Activated naive CD4-positive, alpha-beta T cell treated with anti-CD3 and anti-CD28 coated beads, Interleukin-2, amount 50 U/mL, for 72 hours (primary cell): ENCODE data around the gene CAMK1D. TPM values are rescaled to one million over a fixed set of nuclear protein-coding genes. Genes with fewer than 3 reads are reported as not detected.

ENCODE experiments used
- ATAC-seq, 2 donors: fragments of 150-1000 bp; cut with Tn5 transposase; 2 replicates each; pipeline ENCODE4 v1.10.0; 2021; ENCODE audit warnings: mild to moderate bottlenecking in 2 of 2, moderate library complexity in 2 of 2
- DNase-seq, 2 donors: peaks; one replicate each; pipeline ENCODE4 v3.0.0; 2021 to 2022; ENCODE audit warnings: low spot score in 2 of 2
- H3K27ac Mint-ChIP-seq, 2 donors: one replicate each; pipeline ENCODE4 v1.8.0; 2022; ENCODE audit warnings: mild to moderate bottlenecking in 2 of 2, mixed read lengths in 2 of 2
- H3K36me3 Mint-ChIP-seq, 2 donors: one replicate each; pipeline ENCODE4 v1.8.0; 2022; ENCODE audit warnings: mixed read lengths in 2 of 2
- H3K9me3 Mint-ChIP-seq, 2 donors: one replicate each; pipeline ENCODE4 v1.8.0; 2022; ENCODE audit warnings: mixed read lengths in 2 of 2
- total RNA-seq, 2 donors: library from RNA; stranded (reverse); gene quantifications; one replicate each; pipeline ENCODE4 v1.2.3, GENCODE V29; 2022

The CAMK1D gene
- total RNA-seq, 2 donors from 2014 or later, result 1.1 to 13.0 TPM

DNA sequence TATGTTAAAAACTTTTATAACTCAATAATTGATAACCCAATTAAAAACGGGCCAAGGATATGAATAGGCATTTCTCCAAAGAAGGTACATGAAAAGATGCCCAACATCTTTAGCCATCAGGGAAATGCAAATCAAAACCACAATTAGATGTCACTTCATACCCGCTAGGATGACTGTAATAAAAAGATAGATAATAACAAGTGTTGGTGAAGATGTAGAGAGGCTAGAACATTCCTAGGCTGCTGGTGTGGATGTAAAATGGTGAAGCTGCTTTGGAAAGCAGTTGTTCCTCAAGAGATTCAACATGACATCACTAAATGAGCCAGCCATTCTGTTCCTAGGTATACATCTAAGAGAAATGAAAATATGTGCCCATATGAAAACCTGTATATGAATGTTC lies 35.6 kb downstream of the CAMK1D start:
- Mint-ChIP-seq H3K9me3 (peaks cover 0 to 18% of the 10 kb centered on the region in 2 donors), H3K36me3 (peaks cover 4 to 19% of the 10 kb centered on the region in 2 donors), H3K27ac (no peak overlapping the region)
- DNase-seq (no peak), ATAC-seq (no peak)

DNA sequence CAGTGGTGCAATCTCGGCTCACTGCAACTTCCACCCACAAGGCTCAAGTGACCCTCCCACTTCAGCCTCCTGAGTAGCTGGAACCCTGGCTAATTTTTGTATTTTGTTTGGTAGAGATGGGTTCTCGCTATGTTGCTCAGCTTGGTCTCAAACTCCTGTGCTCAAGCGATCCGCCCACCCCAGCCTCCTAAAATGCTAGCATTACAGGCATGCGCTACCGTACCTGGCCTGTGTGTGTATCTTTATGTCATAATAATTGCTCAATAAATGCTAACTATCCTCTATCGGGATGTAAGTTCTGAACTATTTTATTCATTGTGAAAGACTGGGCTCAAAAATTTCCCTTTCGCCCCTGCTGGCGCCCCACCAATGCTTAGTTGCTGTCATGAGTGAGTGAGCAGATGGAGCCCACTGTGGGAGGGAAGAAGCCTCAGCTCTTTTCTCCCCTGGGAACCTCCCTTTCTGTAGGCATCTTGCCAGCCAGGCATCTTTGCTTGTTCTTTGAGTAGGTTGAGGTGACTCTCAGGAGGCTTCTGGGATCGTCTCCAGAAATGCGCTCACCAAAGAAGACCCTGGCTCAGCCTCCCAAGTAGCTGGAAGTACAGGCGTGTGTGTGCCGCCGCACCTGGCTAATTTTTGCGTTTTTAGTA lies 38.3 kb downstream of the CAMK1D start:
- peaks cover 4 to 19% of the 10 kb centered on the region in 2 donors for H3K36me3 Mint-ChIP-seq
- peak overlapping the region in 1 of 2 donors; percentile 36 for H3K27ac Mint-ChIP-seq
- H3K9me3 Mint-ChIP-seq, result peaks cover 0 to 18% of the 10 kb centered on the region in 2 donors
- DNase-seq (no peak), ATAC-seq (no peak)

GRCh38 chr10:12388671-12389070 lies 39.3 kb downstream of the CAMK1D start:
- no peak for ATAC-seq
- DNase-seq, result no peak
- Mint-ChIP-seq H3K36me3 (peaks cover 4 to 13% of the 10 kb centered on the region in 2 donors), H3K9me3 (peaks cover 0 to 15% of the 10 kb centered on the region in 2 donors), H3K27ac (no peak overlapping the region)

DNA sequence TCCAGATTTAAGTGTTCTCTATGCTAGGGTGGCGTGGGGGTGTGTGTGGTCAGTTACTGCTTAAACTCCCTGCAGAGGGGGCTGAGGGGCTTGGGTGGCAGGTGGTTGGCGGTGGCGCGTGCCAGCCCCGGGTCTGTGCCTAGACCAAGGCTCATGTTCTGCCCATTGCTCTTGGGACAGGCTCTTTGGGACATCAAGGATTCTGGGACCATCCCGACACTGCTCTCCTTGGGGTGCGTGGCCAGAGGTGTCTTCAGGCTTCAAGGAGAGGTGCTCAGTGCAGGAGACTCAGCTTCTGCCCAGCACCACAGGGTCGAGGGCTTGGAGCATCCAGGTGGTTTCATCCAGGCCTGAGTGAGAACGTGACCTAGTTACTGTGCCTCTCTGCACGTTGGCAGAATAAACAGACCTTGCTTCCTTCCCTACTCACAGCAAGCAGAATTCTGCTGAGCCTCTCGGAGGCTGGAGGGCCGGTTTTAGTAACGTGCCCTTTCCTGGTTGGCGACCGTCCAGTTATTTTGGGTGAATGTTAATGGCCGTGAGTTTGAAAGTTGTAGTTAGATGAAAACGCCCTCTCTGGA lies 39.9 kb downstream of the CAMK1D start:
- DNase-seq (no peak), ATAC-seq (no peak)
- H3K36me3 Mint-ChIP-seq, result peaks cover 4 to 11% of the 10 kb centered on the region in 2 donors
- peaks cover 0 to 10% of the 10 kb centered on the region in 2 donors for H3K9me3 Mint-ChIP-seq
- no peak overlapping the region for H3K27ac Mint-ChIP-seq

- H3K36me3 Mint-ChIP-seq, result no peaks in the 10 kb centered on the region
Measured at GRCh38 chr10:12390733-12391132, 41.4 kb downstream of the CAMK1D start.

GRCh38 chr10:12391206-12391605 lies 41.9 kb downstream of the CAMK1D start:
- Mint-ChIP-seq H3K27ac (no peak overlapping the region), H3K9me3 (no peaks in the 10 kb centered on the region), H3K36me3 (peaks cover 0 to 2% of the 10 kb centered on the region in 2 donors)
- DNase-seq, result no peak
- no peak for ATAC-seq

More at GRCh38 chr10:12390733-12391132, 41.4 kb downstream of the CAMK1D start:
- DNase-seq (no peak), ATAC-seq (no peak)
- Mint-ChIP-seq H3K27ac (no peak overlapping the region), H3K9me3 (no peaks in the 10 kb centered on the region)

GRCh38 chr10:12393831-12394230 lies 44.5 kb downstream of the CAMK1D start:
- Mint-ChIP-seq H3K27ac (peak overlapping the region in 1 of 2 donors; percentile 14), H3K36me3 (peaks cover 0 to 5% of the 10 kb centered on the region in 2 donors), H3K9me3 (no peaks in the 10 kb centered on the region)
- DNase-seq (no peak), ATAC-seq (no peak)

DNA sequence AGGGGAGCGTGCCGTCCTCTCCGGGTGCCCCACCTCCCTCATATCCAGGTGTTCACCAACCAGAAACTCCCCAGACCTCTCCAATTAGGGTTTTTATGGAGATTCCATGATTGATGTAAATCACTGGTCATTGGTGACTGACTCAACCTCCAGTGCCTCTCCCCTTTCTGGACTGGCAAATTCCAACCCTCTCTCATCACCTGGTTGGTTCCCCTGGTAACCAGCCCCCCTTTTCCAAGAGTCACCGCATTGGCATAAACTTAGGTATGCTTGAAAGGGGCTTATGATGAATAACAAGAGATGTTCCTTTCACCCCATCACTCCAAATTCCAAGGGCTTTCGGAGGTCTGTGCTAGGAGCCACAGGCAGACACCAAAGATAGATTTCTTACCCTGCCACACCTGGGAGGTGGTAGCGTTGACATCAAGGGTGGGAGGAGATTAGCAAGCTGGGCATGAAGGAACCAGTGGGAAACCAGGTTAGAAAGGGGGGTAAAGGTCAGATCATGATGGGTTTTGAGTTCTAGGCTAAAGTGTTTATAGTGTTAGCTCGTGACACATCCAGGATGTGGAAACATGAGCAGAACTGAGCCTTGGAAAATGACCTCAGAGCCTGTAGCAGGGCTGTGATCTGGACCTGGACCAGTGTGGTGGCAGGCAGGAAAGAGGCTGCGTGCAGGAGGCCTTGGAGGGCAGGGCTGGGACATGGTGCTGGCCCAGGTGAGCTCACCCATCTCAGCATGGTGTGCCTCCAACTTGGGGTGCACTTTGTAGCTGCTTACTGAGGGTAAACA lies 45.1 kb downstream of the CAMK1D start:
- Mint-ChIP-seq H3K9me3 (no peaks in the 10 kb centered on the region), H3K27ac (peak overlapping the region; percentile 14 to 57), H3K36me3 (peaks cover 0 to 5% of the 10 kb centered on the region in 2 donors)
- ATAC-seq (peak in 1 of 2 donors; percentile 60), DNase-seq (no peak)

GRCh38 chr10:12396093-12396492 lies 46.7 kb downstream of the CAMK1D start:
- Mint-ChIP-seq H3K27ac (peak overlapping the region; percentile 60 to 63), H3K9me3 (no peaks in the 10 kb centered on the region), H3K36me3 (peaks cover 0 to 5% of the 10 kb centered on the region in 2 donors)
- no peak for ATAC-seq
- no peak for DNase-seq

GRCh38 chr10:12396567-12396966 lies 47.2 kb downstream of the CAMK1D start:
- no peaks in the 10 kb centered on the region for H3K9me3 Mint-ChIP-seq
- peak overlapping the region; percentile 26 to 63 for H3K27ac Mint-ChIP-seq
- no peak for DNase-seq
- peaks cover 0 to 5% of the 10 kb centered on the region in 2 donors for H3K36me3 Mint-ChIP-seq
- no peak for ATAC-seq

DNA sequence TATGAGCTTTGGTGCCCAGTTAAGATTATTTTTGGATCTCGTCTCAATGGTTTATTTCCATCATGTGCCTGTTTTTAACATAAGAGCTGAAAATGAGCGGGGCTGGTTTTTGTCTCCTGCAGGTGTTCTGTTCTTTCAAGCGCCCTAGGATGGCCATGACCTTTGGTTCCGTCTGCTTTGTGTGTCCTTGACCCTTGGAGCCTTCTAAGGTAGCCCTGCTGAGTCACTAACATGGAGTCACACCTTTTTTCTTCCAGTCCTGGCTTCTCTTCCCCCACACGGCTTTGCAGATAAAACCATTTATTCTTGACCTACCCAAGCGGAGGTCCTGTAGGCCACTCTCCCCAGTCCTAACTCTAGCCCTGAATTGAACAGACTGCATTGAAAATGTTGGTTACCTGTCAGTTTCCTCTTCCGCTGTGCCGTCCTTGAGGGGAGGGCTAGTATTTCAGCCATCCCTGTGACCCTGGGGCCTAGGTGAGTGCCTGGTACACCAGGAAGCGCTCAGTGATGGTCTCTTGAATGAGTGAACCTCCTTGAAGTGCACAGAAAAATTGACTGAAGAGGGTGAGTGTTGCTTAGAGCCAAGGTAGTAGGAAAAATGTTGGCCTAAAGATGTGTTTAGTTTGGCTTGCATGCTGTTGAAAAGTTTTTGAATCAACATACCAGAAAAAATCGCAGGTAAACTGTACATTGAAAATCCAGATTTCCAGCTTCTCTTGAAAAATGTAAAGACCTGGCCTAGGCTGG lies 48.0 kb downstream of the CAMK1D start:
- no peak for DNase-seq
- no peak for ATAC-seq
- H3K36me3 Mint-ChIP-seq, result peaks cover 0 to 5% of the 10 kb centered on the region in 2 donors
- no peaks in the 10 kb centered on the region for H3K9me3 Mint-ChIP-seq
- H3K27ac Mint-ChIP-seq, result peak overlapping the region in 1 of 2 donors; percentile 62

GRCh38 chr10:12397941-12398340 lies 48.6 kb downstream of the CAMK1D start:
- ATAC-seq (no peak), DNase-seq (no peak)
- Mint-ChIP-seq H3K36me3 (peaks cover 0 to 5% of the 10 kb centered on the region in 2 donors), H3K9me3 (no peaks in the 10 kb centered on the region), H3K27ac (no peak overlapping the region)

DNA sequence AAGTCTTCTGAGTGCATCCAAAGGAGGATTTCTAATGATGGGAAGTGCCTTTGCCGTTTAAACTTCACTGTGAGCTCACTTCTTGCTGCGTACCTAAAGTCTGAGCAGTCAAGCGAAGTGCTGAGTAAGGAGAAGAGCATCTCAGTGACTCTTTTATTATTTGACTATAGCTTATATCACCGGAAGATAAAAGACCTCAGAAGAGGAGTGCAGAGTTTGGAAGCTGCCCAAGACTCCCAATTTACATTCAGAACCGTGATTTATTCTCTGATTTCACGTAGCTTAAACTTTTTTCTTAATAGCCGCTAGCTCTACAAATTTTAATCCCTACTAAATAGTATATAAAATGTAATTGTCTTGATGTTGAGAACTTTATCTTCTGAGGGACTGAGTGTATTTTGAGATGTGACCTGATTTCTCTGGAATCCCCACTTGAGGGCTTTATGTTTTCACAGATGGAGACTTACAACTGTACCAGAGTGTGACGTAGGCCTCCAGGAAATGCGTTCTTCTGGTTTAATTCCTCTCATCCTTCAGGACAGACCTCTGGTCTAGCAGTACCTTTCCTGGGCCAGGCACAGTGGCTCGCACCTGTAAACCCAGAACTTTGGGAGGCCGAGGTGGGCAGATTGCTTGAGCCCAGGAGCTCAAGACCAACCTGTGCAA lies 51.1 kb downstream of the CAMK1D start:
- DNase-seq, result no peak
- H3K27ac Mint-ChIP-seq, result no peak overlapping the region

DNA sequence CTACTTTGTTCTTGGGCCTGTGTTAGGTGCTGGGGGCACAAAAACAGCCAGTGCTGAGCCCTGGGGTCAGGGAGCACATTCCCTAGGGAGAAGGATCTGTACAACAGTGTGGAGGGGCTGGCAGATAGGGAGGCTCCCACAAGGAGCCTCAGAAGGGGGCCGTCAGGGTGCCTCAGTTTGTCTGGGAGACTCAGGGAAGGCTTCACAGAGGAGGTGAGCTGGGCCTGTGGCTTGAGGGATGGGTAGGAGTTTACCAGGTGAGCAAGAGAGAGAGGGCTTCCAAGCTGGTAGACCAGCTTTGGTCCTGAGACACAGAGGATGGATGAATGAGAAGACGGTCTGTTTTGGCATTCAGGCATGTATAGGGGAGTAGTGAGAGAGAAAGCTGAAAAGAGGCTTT lies 52.1 kb downstream of the CAMK1D start:
- Mint-ChIP-seq H3K27ac (no peak overlapping the region), H3K36me3 (peaks cover 0 to under 1% of the 10 kb centered on the region in 2 donors), H3K9me3 (no peaks in the 10 kb centered on the region)
- DNase-seq (no peak), ATAC-seq (no peak)

More for the DNA sequence above, 51.1 kb downstream of the CAMK1D start:
- no peaks in the 10 kb centered on the region for H3K9me3 Mint-ChIP-seq
- no peak for ATAC-seq
- H3K36me3 Mint-ChIP-seq, result peaks cover 0 to 5% of the 10 kb centered on the region in 2 donors

DNA sequence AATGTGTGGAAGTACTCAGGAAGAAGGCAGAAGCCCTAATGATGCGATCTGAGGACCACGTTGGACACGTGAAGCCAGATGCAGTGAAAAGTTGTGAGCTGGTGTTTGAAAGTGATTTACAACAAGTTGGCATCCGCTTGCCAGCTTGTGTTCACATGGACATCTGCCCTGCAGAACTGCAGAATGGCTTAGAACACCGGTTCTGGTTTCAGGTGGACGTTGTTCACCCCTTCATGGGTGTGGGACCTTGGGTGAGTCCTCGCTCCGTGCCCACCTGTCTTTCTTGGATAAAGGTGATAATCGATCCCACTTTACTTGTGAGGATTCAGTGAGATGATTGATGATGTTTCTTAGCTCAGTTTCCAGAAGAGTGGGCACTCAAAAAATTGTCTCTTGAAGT lies 53.8 kb downstream of the CAMK1D start:
- H3K36me3 Mint-ChIP-seq, result peaks cover 7 to 8% of the 10 kb centered on the region in 2 donors
- no peak overlapping the region for H3K27ac Mint-ChIP-seq
- ATAC-seq (no peak), DNase-seq (no peak)
- no peaks in the 10 kb centered on the region for H3K9me3 Mint-ChIP-seq
